Endothelial cell (in vitro differentiated cells): ENCODE data around the gene CHST13. TPM values are rescaled to one million over a fixed set of nuclear protein-coding genes. Genes with fewer than 3 reads are reported as not detected.

ENCODE experiments used
- DNase-seq: peaks from one replicate; pipeline ENCODE4 v3.0.0; 2021; ENCODE audit warnings: low spot score
- H3K27ac Mint-ChIP-seq: one replicate; pipeline ENCODE4 v1.8.0; 2021; ENCODE audit warnings: mixed read lengths, inconsistent platforms; ENCODE audit not compliant: unreplicated experiment
- H3K27me3 Mint-ChIP-seq: one replicate; pipeline ENCODE4 v1.8.0; 2021; ENCODE audit warnings: mild to moderate bottlenecking, moderate library complexity, mixed read lengths, inconsistent platforms; ENCODE audit not compliant: unreplicated experiment
- H3K36me3 Mint-ChIP-seq: one replicate; pipeline ENCODE4 v1.8.0; 2021; ENCODE audit warnings: mild to moderate bottlenecking, low read depth, mixed read lengths, inconsistent platforms; ENCODE audit not compliant: unreplicated experiment
- H3K4me1 Mint-ChIP-seq: one replicate; pipeline ENCODE4 v1.8.0; 2021; ENCODE audit warnings: mild to moderate bottlenecking, mixed read lengths, inconsistent platforms; ENCODE audit not compliant: unreplicated experiment
- H3K4me3 Mint-ChIP-seq: one replicate; pipeline ENCODE4 v1.8.0; 2021; ENCODE audit warnings: mild to moderate bottlenecking, mixed read lengths, inconsistent platforms; ENCODE audit not compliant: unreplicated experiment
- H3K9me3 Mint-ChIP-seq: one replicate; pipeline ENCODE4 v1.8.0; 2021; ENCODE audit warnings: mixed read lengths, inconsistent platforms; ENCODE audit not compliant: unreplicated experiment
- total RNA-seq: library from RNA; stranded (reverse); fragmentation: NEBNext Ultra II Directional; extraction: Animal tissue kit (Norgen Biotek cat#: 25700); gene quantifications from one replicate; pipeline ENCODE4 v1.2.1, GENCODE V29; 2021; ENCODE audit not compliant: unreplicated experiment
- TF ChIP-seq, protein P1 (sequence below): fragments of 200-600 bp; sonication (generic); IDR thresholded peaks from one replicate; pipeline ENCODE4 v1.5.0; 2021; ENCODE audit warnings: antibody characterized with exemption; ENCODE audit not compliant: unreplicated experiment

CHST13 gene
- total RNA-seq, 1 donor from 2014 or later, result not detected

DNA sequence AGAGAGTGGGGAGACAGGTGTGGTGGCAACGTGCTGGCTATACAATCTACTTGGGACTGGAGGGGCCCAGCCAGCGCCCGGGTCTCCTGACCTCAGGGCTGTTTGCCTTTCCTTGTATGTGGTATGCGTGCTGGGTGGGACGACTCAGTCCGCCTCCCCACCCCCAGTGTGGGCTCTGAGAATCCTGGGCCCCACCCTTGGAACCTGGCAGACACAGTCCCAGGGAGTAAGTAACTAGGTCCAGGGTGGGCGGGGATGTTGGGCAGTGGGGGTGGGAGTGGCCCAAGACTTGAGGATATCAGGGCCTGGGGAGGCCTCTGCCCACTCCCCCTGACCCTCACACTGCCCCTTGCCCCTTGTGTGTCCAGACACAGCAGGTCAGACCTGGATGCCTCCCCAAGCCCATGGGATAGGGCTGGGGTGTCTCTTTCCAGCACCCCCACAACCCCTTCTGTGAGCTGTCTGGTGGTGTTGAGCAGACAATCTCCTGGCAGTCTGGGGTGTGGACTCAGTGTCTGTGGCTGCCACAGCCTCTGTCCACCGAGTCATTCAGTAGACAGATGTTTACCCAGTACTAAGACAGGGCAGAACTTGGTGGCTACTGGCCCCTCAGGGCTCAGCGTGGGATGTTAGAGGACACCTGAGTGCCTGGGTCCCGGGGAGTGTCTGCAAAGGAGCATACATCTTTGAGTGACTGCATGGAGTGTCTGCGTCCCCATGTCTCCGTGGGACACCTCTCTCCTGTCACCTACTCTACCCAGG is 1.3 kb downstream of the CHST13 start:
- Mint-ChIP-seq H3K4me3 (no peak overlapping the region), H3K4me1 (peaks cover 8% of the 10 kb centered on the region), H3K9me3 (no peaks in the 10 kb centered on the region), H3K27me3 (peaks cover 6% of the 10 kb centered on the region), H3K27ac (no peak overlapping the region), H3K36me3 (peaks cover 4% of the 10 kb centered on the region)
- TF ChIP-seq, protein P1, sequence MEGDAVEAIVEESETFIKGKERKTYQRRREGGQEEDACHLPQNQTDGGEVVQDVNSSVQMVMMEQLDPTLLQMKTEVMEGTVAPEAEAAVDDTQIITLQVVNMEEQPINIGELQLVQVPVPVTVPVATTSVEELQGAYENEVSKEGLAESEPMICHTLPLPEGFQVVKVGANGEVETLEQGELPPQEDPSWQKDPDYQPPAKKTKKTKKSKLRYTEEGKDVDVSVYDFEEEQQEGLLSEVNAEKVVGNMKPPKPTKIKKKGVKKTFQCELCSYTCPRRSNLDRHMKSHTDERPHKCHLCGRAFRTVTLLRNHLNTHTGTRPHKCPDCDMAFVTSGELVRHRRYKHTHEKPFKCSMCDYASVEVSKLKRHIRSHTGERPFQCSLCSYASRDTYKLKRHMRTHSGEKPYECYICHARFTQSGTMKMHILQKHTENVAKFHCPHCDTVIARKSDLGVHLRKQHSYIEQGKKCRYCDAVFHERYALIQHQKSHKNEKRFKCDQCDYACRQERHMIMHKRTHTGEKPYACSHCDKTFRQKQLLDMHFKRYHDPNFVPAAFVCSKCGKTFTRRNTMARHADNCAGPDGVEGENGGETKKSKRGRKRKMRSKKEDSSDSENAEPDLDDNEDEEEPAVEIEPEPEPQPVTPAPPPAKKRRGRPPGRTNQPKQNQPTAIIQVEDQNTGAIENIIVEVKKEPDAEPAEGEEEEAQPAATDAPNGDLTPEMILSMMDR, result no peak
- DNase-seq, result no peak

DNA sequence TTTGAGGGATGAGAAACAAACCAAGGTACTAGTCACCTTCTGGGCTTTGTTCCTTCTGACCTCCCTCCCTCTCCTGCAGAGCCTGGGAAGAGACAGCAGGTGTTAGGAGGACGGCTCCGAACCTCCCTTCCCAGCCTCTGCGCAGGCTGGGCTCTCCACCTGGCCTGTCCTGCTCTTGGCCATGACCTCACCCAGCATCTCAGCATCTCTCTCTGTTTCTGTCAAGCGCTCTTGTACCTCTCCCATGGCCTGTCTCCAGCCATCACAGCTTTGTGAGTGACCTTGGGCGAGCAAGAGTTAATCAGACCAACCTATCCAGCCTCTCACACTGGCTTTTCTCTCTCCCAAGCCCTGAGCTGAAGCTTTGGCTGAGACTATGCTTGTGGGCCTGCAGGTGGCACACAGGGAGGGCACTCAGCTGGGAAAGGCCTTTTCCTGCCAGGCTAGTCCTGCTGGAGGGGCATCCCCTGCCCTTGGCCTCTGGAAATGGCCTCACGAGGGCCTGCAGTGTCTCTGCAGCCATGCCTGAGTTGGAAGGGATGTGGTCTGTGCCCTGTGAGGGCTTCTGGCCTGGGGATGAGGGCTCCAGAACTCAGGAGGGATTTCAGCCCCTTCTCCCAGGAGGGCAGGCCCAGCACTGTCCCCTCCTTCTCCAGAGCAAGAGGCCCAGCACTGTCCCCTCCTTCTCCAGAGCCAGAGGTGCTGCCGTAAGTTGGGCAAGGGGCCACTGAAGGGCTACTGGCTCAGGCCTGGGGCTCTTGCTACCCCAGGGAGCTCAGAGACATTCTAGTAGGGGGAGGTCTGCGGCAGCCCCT is 2.1 kb downstream of the CHST13 start:
- Mint-ChIP-seq H3K36me3 (peaks cover 4% of the 10 kb centered on the region), H3K9me3 (no peaks in the 10 kb centered on the region), H3K27ac (no peak overlapping the region), H3K4me1 (peaks cover 8% of the 10 kb centered on the region), H3K27me3 (peaks cover 6% of the 10 kb centered on the region), H3K4me3 (no peak overlapping the region)
- DNase-seq, result no peak
- TF ChIP-seq, protein P1, result no peak

DNA sequence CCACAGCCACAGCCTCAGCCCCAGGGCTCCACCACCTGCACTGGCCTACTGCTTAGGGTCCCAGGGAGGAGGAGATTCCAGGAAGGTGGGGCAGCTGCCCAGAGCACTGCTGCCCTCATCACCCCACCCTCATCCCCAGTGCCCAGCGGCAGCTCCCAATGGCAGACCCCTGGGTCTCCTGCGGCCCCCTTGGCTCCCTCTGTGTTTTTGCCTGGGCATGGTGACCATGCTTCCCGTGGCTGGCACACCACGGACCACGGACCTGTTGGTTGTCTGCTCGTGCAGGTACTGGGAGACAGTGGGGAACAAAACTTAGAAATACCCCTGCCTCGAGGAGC is 2.7 kb downstream of the CHST13 start:
- TF ChIP-seq, protein P1, result no peak
- Mint-ChIP-seq H3K9me3 (no peaks in the 10 kb centered on the region), H3K27me3 (peaks cover 6% of the 10 kb centered on the region), H3K27ac (no peak overlapping the region), H3K4me1 (peaks cover 8% of the 10 kb centered on the region), H3K36me3 (peaks cover 4% of the 10 kb centered on the region), H3K4me3 (no peak overlapping the region)
- DNase-seq, result no peak

DNA sequence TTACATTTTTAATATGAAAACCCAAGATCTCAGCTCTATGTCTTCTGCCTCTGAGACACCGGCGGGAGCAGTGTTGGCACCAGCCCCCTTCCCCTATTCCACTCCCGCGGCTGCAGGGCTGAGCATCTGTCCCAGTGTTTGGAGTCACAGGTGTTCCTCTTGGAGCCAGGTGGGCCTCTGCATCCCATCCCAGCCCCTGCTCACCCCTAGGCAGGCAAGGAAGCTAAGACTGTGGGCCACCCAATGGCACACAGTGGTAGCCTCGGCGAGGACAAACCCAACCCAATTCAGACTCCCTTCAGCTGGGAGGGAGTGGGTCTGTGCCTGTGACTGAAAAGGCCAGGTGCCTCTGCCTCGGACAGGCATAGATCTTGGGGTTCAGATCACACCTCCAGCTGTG is 3.1 kb downstream of the CHST13 start:
- peaks cover 8% of the 10 kb centered on the region for H3K4me1 Mint-ChIP-seq
- H3K27me3 Mint-ChIP-seq, result peaks cover 6% of the 10 kb centered on the region
- no peak overlapping the region for H3K27ac Mint-ChIP-seq
- TF ChIP-seq, protein P1, result no peak
- peaks cover 4% of the 10 kb centered on the region for H3K36me3 Mint-ChIP-seq
- H3K4me3 Mint-ChIP-seq, result no peak overlapping the region
- H3K9me3 Mint-ChIP-seq, result no peaks in the 10 kb centered on the region
- DNase-seq, result no peak
